ENCODE results near the gene GTF3C4.
"Not testable (repeated sequence)": the region's sequence is repeated elsewhere in the genome, so short reads cannot be mapped to it uniquely, and the experiment has no call there.

The GTF3C4 gene

GRCh38 chr9:132711152-132711551 lies 40.9 kb downstream of the GTF3C4 start:
- not testable (repeated sequence) for H3K27me3 ChIP-seq (ENCODE audit: control insufficient read depth, insufficient read depth, low read length, poor library complexity, severe bottlenecking)
- 97 to 98% methylated on average over 4 to 5 of the region's 5 CpGs for WGBS, 2 experiments

GRCh38 chr9:132711846-132712245 lies 41.6 kb downstream of the GTF3C4 start:
- Histone ChIP-seq H3K9me3 (ENCODE audit: control insufficient read depth, low read length) (no peaks in the 10 kb centered on the region), H3K4me1 (ENCODE audit: control insufficient read depth, insufficient read depth, low read length) (no peaks in the 10 kb centered on the region), H3K36me3 (ENCODE audit: control insufficient read depth, insufficient read depth, low read length) (no peaks in the 10 kb centered on the region), H3K4me3 (ENCODE audit: insufficient read depth, low read depth, low read length) (no peak overlapping the region), H3K27me3 (ENCODE audit: control insufficient read depth, insufficient read depth, low read length, poor library complexity, severe bottlenecking) (no peaks in the 10 kb centered on the region), H3K27ac (ENCODE audit: insufficient read depth, low read depth, low read length, poor library complexity, severe bottlenecking) (no peak overlapping the region)
- 92 to 93% methylated on average over 3 of the region's 3 CpGs for WGBS, 2 experiments

More at GRCh38 chr9:132711152-132711551, 40.9 kb downstream of the GTF3C4 start:
- H3K9me3 ChIP-seq (ENCODE audit: control insufficient read depth, low read length); H3K4me3 ChIP-seq (ENCODE audit: insufficient read depth, low read depth, low read length); H3K4me1 ChIP-seq (ENCODE audit: control insufficient read depth, insufficient read depth, low read length); H3K36me3 ChIP-seq (ENCODE audit: control insufficient read depth, insufficient read depth, low read length); H3K27ac ChIP-seq (ENCODE audit: insufficient read depth, low read depth, low read length, poor library complexity, severe bottlenecking): not testable (repeated sequence)

DNA sequence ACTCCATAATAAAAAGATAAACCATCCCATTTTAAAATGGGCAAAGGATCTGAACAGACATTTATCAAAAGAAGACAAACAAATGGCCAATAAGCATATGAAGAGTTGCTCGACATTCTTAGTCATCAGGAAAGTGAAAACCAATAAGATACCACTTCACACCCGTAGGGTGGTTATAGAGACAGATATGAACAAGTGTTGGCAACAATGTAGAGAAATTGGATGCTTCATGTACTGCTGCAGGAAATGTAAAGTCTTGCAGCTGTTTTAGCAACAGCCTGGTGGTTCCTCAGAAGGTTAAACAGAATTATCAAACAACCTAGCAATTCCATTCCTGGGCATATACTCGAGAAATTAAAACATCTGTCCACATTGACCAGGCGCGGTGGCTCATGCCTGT lies 42.5 kb downstream of the GTF3C4 start:
- 92 to 93% methylated on average over 5 of the region's 5 CpGs for WGBS, 2 experiments
- H3K27me3 ChIP-seq (ENCODE audit: control insufficient read depth, insufficient read depth, low read length, poor library complexity, severe bottlenecking), result no peaks in the 10 kb centered on the region
- H3K36me3 ChIP-seq (ENCODE audit: control insufficient read depth, insufficient read depth, low read length), result no peaks in the 10 kb centered on the region
- H3K4me3 ChIP-seq (ENCODE audit: insufficient read depth, low read depth, low read length), result no peak overlapping the region
- no peaks in the 10 kb centered on the region for H3K4me1 ChIP-seq (ENCODE audit: control insufficient read depth, insufficient read depth, low read length)
- H3K9me3 ChIP-seq (ENCODE audit: control insufficient read depth, low read length), result no peaks in the 10 kb centered on the region
- no peak overlapping the region for H3K27ac ChIP-seq (ENCODE audit: insufficient read depth, low read depth, low read length, poor library complexity, severe bottlenecking)

DNA sequence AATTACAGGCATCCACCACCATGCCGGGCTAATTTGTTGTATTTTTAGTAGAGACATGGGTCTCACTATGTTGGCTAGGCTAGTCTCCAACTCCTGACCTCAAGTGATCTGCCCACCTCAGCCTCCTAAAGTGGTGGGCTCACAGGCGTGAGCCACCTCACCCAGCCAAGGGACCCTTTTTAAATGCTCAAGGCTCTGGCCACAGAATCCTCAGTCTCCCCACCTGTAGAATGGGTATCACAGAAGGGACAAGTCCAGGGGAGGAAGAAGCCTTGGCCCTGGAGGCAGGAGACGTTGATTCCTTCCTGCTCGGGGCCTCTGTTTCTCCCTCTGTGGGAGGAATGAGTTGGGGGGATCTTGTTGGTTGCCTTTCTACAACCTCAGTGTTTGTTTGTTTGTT lies 45.7 kb downstream of the GTF3C4 start:
- WGBS, 2 experiments, result 90 to 96% methylated on average over 4 of the region's 4 CpGs
- Histone ChIP-seq H3K9me3 (ENCODE audit: control insufficient read depth, low read length) (no peaks in the 10 kb centered on the region), H3K27ac (ENCODE audit: insufficient read depth, low read depth, low read length, poor library complexity, severe bottlenecking) (no peak overlapping the region), H3K36me3 (ENCODE audit: control insufficient read depth, insufficient read depth, low read length) (no peaks in the 10 kb centered on the region), H3K27me3 (ENCODE audit: control insufficient read depth, insufficient read depth, low read length, poor library complexity, severe bottlenecking) (no peaks in the 10 kb centered on the region), H3K4me1 (ENCODE audit: control insufficient read depth, insufficient read depth, low read length) (no peaks in the 10 kb centered on the region), H3K4me3 (ENCODE audit: insufficient read depth, low read depth, low read length) (no peak overlapping the region)

- H3K4me3 ChIP-seq (ENCODE audit: insufficient read depth, low read depth, low read length), result no peak overlapping the region
- H3K4me1 ChIP-seq (ENCODE audit: control insufficient read depth, insufficient read depth, low read length), result no peaks in the 10 kb centered on the region
- H3K27me3 ChIP-seq (ENCODE audit: control insufficient read depth, insufficient read depth, low read length, poor library complexity, severe bottlenecking), result no peaks in the 10 kb centered on the region
- no peaks in the 10 kb centered on the region for H3K9me3 ChIP-seq (ENCODE audit: control insufficient read depth, low read length)
- 91 to 93% methylated on average over 13 of the region's 13 CpGs for WGBS, 2 experiments
- H3K36me3 ChIP-seq (ENCODE audit: control insufficient read depth, insufficient read depth, low read length), result no peaks in the 10 kb centered on the region
- no peak overlapping the region for H3K27ac ChIP-seq (ENCODE audit: insufficient read depth, low read depth, low read length, poor library complexity, severe bottlenecking)
Measured at GRCh38 chr9:132717326-132717945, 47.2 kb downstream of the GTF3C4 start.

- not testable (repeated sequence) for H3K27ac ChIP-seq (ENCODE audit: insufficient read depth, low read depth, low read length, poor library complexity, severe bottlenecking); H3K27me3 ChIP-seq (ENCODE audit: control insufficient read depth, insufficient read depth, low read length, poor library complexity, severe bottlenecking); H3K4me1 ChIP-seq (ENCODE audit: control insufficient read depth, insufficient read depth, low read length); H3K36me3 ChIP-seq (ENCODE audit: control insufficient read depth, insufficient read depth, low read length); H3K9me3 ChIP-seq (ENCODE audit: control insufficient read depth, low read length); H3K4me3 ChIP-seq (ENCODE audit: insufficient read depth, low read depth, low read length)
- 90 to 95% methylated on average over 8 of the region's 8 CpGs for WGBS, 2 experiments
Measured at GRCh38 chr9:132718381-132718928, 48.2 kb downstream of the GTF3C4 start.

- H3K4me1 ChIP-seq (ENCODE audit: control insufficient read depth, insufficient read depth, low read length), result peaks cover 6% of the 10 kb centered on the region
- 95% methylated on average over 12 of the region's 12 CpGs for WGBS, 2 experiments
- H3K36me3 ChIP-seq (ENCODE audit: control insufficient read depth, insufficient read depth, low read length), result no peaks in the 10 kb centered on the region
- no peak overlapping the region for H3K4me3 ChIP-seq (ENCODE audit: insufficient read depth, low read depth, low read length)
- no peaks in the 10 kb centered on the region for H3K27me3 ChIP-seq (ENCODE audit: control insufficient read depth, insufficient read depth, low read length, poor library complexity, severe bottlenecking)
- no peaks in the 10 kb centered on the region for H3K9me3 ChIP-seq (ENCODE audit: control insufficient read depth, low read length)
- no peak overlapping the region for H3K27ac ChIP-seq (ENCODE audit: insufficient read depth, low read depth, low read length, poor library complexity, severe bottlenecking)
Measured at GRCh38 chr9:132721661-132722060, 51.4 kb downstream of the GTF3C4 start.

DNA sequence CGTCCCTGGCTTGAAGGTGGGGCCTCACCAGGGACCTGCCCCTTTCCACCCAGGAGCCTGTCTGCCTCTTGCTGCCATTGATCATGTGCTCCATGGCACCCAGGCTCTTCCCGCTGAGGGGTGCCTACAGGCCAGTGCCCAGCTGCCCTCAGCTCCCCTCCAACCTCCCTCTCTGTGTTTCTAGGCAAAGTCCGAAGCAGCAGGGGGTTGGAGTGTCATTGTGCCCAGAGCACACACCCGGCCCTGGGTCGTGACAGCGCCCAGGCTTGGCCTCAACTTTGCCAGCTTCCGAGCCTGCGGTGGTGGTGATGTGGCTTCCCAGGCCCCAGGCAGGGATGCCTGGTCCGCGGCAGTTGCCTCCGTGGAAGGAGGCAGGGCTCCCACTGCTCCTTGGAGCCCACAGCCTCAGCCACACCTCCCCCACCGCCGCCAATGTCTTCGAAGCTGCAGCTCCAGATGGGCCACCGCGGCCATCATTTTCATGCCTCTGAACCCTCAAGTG lies 52.4 kb downstream of the GTF3C4 start:
- H3K36me3 ChIP-seq (ENCODE audit: control insufficient read depth, insufficient read depth, low read length), result no peaks in the 10 kb centered on the region
- H3K27ac ChIP-seq (ENCODE audit: insufficient read depth, low read depth, low read length, poor library complexity, severe bottlenecking), result no peak overlapping the region
- no peaks in the 10 kb centered on the region for H3K9me3 ChIP-seq (ENCODE audit: control insufficient read depth, low read length)
- H3K4me1 ChIP-seq (ENCODE audit: control insufficient read depth, insufficient read depth, low read length), result peaks cover 6% of the 10 kb centered on the region
- no peaks in the 10 kb centered on the region for H3K27me3 ChIP-seq (ENCODE audit: control insufficient read depth, insufficient read depth, low read length, poor library complexity, severe bottlenecking)
- no peak overlapping the region for H3K4me3 ChIP-seq (ENCODE audit: insufficient read depth, low read depth, low read length)
- whole genome bisulfite sequencing, 2 experiments, result 89 to 91% methylated on average over 16 of the region's 16 CpGs

GRCh38 chr9:132723809-132724208 lies 53.5 kb downstream of the GTF3C4 start:
- Histone ChIP-seq H3K27ac (ENCODE audit: insufficient read depth, low read depth, low read length, poor library complexity, severe bottlenecking) (no peak overlapping the region), H3K36me3 (ENCODE audit: control insufficient read depth, insufficient read depth, low read length) (no peaks in the 10 kb centered on the region), H3K9me3 (ENCODE audit: control insufficient read depth, low read length) (no peaks in the 10 kb centered on the region), H3K4me1 (ENCODE audit: control insufficient read depth, insufficient read depth, low read length) (peaks cover 6% of the 10 kb centered on the region), H3K4me3 (ENCODE audit: insufficient read depth, low read depth, low read length) (no peak overlapping the region), H3K27me3 (ENCODE audit: control insufficient read depth, insufficient read depth, low read length, poor library complexity, severe bottlenecking) (no peaks in the 10 kb centered on the region)
- 87 to 91% methylated on average over 4 of the region's 4 CpGs for WGBS, 2 experiments

DNA sequence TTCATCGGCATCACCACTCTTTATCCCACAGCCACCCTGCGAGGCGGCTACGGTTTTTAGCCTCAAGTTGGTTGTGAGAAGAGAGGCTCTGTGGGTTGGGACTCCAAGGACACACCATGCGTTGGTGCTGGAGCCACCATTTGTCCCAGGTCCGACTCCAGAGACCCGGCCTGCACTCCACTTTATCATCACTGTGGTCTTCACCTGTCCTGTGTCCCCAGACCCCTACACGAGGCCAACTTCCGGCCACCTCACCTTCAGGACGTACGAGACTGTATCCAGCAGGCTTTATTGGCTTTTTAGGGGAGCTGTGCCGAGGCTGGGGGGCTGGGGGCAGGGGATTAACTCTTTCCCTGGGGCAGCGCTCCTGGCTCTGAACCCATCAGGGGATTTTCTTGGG lies 55.0 kb downstream of the GTF3C4 start:
- no peaks in the 10 kb centered on the region for H3K27me3 ChIP-seq (ENCODE audit: control insufficient read depth, insufficient read depth, low read length, poor library complexity, severe bottlenecking)
- H3K27ac ChIP-seq (ENCODE audit: insufficient read depth, low read depth, low read length, poor library complexity, severe bottlenecking), result no peak overlapping the region
- no peaks in the 10 kb centered on the region for H3K9me3 ChIP-seq (ENCODE audit: control insufficient read depth, low read length)
- H3K4me3 ChIP-seq (ENCODE audit: insufficient read depth, low read depth, low read length), result no peak overlapping the region
- peaks cover 6% of the 10 kb centered on the region for H3K4me1 ChIP-seq (ENCODE audit: control insufficient read depth, insufficient read depth, low read length)
- WGBS, 2 experiments, result 95 to 96% methylated on average over 13 of the region's 13 CpGs
- H3K36me3 ChIP-seq (ENCODE audit: control insufficient read depth, insufficient read depth, low read length), result no peaks in the 10 kb centered on the region
